ENCODE data around the gene NEDD4L.

GRCh38 chr18:58360324-58360723 lies 316.3 kb downstream of the NEDD4L start:
- no peak for TF ChIP-seq CTCF (conservative IDR thresholded peaks at IDR 0.05; ENCODE audit: low read length)
- no peak for TF ChIP-seq EZH2phosphoT487 (IDR thresholded peaks at IDR 0.05; ENCODE audit: borderline replicate concordance, low read depth, low read length)

Data from OCI-LY7 (cell line).